Endometrium (tissue), 2 donors: ENCODE data around the gene NPAS3.

Experiments used
- FAIRE-seq: peaks from 2 replicates; lab custom pipeline; 2012; peaks lifted over from hg19 to GRCh38; lab: Jason Lieb, UNC
- donor health status: control.
- donor health status: control.

Gene NPAS3

DNA sequence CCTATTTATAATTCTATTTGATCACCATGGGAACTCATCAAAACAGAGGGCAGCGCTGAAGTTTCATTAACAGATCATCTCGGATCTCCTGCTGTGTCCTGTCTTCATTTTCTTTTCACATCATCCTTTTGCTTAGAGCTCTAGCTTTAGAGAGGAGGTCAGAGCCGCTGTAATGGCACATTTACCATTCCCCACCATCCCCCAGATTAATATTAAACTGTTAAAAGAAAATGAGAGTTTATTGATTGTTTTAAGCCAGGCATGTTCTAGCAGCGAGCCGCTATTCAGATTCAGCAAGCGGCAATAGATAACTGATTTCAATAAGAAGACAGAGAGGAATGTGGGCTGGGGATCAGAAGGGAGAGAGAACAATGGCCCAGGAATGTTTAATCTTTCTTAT lies 703.4 kb downstream of the NPAS3 start:
- no peak for FAIRE-seq

DNA sequence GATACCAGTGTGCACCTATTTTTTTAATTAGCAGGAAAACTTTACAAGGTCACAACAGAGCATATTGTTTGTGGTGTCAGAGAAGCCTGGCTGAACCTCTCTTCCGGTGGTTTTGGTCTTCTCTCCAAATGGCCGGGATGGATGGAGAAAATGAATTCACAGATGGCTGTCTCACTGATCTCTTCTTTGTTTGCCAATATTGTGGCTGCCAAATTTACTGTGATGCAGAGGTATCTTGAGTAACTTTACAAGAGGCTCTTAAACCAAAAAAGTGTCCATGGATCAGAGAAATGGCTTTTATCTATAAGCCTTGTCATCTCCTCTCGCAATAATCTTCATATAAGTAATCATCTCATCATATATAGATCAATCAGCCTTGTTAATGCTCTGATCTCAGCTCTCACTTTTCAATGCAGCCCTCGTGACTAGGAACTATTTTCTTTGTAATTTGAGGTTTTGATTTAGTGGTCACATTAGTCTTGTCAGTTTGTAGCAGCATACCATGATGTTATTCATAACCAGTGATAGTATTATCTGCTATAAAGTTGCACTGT lies 704.1 kb downstream of the NPAS3 start:
- FAIRE-seq = no peak

GRCh38 chr14:33643426-33644181 lies 704.9 kb downstream of the NPAS3 start:
- FAIRE-seq = no peak

- no peak for FAIRE-seq
Observed at GRCh38 chr14:33646692-33647260, 708.1 kb downstream of the NPAS3 start.

DNA sequence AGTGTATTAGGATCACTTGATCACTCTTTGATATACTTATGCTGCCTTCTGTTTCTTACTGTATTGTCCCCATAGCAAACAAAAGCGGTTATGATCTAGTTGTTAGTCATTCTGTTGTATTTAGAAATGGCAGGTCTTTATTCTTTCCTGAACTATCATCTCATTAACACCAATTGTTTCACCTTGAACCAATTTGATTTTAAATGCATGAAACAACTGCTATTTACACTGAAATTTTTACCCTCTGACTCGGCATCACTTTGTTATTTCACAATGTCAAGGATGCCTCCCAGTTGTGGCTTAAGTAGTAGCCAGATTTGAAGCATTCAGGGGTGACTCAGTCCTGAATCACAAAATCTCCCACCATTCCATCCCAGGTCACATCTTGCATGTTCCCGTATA lies 708.7 kb downstream of the NPAS3 start:
- FAIRE-seq = no peak

DNA sequence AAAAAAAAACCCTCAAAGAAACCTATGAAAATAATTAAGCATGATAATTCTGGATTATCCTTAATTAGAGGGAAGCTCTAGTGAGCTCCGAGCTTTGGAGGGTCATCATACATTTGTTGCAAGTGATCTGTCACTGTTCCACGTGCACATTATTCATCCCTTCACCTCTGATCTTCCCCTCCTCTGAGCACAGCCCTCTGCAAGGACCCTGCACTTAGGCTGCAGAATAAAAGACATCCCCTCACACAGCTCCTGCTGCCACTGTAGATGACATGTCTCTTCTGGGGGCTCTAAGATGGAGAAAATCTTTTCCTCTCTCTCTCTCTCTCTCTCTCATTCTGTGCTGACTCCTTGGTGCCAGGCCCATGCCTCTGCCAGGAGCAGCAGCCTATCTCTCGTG lies 711.8 kb downstream of the NPAS3 start:
- no peak for FAIRE-seq

DNA sequence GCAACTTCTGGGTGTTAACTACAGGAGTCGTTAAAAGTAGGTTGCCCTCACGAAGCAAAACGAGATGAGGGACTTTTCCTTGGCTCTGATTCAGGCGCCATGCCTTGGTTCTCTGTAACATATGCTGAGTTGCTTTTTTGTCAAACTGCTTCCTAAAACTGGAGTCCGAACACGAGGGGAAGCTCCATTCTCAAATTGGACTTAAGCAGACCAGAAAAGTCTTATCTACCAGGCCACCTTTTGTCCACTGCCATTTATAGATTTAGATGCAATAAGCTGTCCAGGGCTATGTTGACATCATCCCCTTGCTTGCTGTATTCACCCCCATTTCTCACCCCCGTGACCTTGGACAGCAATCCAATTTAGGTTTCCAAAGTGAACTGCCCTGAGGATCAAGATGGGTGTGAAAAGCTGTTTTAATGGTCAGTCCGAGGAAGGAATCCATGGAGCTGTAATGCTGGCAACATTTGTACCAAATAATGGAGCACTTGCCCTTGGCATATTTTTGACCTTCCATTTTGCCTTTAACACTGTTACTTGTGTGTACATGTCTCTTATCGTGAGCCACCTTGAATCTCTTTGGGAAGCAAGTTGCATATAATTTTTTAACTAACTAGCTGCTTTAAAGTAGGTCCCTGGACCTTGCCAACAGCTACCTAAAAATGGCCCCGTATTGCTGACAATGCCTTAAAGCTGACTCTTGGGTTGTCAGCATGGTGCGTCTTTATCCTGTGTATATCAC lies 714.1 kb downstream of the NPAS3 start:
- FAIRE-seq = no peak

- FAIRE-seq = no peak
Observed at GRCh38 chr14:33653308-33653695, 714.6 kb downstream of the NPAS3 start.

- FAIRE-seq = no peak
Observed at GRCh38 chr14:33655421-33655820, 716.7 kb downstream of the NPAS3 start.

DNA sequence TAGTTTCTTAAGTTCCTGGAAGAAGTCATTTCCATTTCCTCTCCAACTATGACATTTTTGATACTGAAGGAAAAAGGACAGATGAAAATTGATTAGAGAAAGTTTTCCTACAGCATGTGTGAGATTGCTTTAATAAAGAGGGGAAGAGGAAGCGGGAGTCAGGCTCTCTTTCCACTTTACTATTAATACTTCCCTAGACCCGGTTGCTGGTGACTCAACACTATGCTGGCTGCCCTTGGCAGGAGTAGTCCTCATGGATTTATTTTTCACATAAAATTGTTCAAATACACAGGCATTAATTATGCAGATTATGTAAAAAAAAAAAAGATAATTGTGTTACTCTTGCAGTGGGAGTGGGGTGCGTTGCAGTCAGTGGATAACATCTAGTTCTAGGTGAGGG lies 718.8 kb downstream of the NPAS3 start:
- no peak for FAIRE-seq

GRCh38 chr14:33660248-33660647 lies 721.6 kb downstream of the NPAS3 start:
- FAIRE-seq = no peak

GRCh38 chr14:33661101-33661500 lies 722.4 kb downstream of the NPAS3 start:
- no peak for FAIRE-seq

DNA sequence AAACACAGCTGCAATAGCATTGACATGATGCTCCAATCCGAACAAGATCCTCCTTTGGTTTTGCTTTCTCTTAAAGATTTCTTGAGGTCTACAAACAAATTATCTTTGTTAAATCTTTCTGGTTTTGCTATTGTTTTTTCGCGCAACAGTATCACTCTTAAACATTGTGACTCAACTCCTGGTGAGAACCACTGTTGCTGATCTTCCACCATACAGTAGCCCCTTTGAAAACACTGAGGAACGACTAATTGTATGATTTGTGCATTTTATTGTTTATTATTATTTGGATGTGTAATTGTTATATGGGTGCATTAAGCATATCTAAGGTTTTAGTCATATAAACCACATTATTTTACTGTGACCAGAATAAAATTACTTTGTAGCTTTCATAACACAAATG lies 729.4 kb downstream of the NPAS3 start:
- no peak for FAIRE-seq

- FAIRE-seq = no peak
Observed at GRCh38 chr14:33669111-33669510, 730.4 kb downstream of the NPAS3 start.

DNA sequence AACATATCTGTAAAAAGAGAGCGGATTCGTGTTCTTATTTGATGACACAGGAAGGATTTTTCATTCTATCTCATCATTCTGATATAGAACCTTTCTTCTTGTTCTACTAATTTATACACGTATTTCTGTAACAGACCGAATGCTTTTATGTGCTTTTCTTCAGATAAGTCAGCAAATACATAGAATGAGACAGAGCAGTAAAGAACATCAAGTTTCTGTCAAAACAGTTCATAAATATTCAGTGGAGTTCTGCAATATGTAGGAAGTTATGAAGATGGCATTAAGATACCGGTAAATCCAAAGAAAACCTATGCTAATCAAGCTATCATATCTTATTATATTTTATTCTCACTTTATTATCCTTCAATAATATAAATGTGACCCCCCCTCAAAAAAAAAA lies 731.6 kb downstream of the NPAS3 start:
- no peak for FAIRE-seq

GRCh38 chr14:33671556-33671955 lies 732.9 kb downstream of the NPAS3 start:
- no peak for FAIRE-seq

DNA sequence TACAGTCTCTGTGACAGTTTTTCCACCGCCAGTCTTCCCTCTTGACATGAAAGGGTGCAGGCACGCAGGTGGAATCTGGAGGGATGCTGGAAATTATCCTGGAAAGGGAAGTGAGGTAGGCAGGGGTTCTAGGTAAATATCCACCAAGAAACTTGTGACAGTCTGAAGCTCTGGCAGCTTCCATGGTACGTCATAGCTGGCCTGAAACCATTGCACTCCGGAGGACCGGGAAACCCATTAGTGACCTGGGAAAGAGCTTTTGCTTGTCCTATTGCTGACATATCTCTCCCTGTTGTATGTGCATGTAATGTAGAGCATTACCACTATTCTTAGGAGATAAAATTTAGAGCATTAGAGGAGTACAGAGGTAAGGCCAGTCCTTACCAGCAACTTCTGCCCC lies 736.2 kb downstream of the NPAS3 start:
- no peak for FAIRE-seq

- no peak for FAIRE-seq
Observed at GRCh38 chr14:33675415-33676130, 736.9 kb downstream of the NPAS3 start.

DNA sequence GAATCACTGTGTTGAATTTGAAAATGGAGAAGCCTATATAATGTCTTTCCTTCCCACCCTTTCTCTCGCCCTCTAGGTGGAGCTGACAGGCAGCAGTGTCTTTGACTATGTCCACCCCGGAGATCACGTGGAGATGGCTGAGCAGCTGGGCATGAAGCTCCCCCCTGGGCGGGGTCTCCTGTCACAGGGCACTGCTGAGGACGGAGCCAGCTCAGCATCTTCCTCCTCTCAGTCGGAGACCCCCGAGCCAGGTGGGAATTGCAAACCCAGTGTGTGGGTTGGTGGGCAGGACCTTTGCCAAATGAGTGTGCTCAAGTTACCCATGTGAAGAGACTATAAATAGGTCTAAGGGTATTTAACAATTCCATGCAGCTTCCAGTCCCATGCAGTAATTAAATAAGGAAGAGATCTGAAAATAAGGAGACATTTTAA lies 737.5 kb downstream of the NPAS3 start:
- no peak for FAIRE-seq

DNA sequence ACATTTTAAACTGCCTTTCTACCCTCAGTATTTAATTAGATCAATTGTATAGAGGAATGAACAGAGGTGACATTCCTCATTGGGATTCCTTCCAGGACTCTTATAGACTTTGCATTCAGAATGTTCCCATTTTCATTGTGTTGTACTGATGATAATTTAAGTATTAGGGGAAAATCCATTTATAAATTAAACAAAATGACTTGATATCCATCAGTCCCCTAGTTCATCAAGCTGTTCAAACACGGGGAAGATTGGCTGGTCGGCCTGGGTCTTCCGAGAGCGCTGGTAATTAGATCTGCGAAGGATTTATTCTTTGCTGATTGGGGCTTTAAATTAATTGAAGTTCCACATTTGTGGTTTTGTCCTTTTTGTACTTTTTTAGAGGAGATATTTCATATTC lies 738.2 kb downstream of the NPAS3 start:
- FAIRE-seq = no peak

- no peak for FAIRE-seq
Observed at GRCh38 chr14:33678005-33678404, 739.3 kb downstream of the NPAS3 start.

GRCh38 chr14:33679025-33679424 lies 740.3 kb downstream of the NPAS3 start:
- FAIRE-seq = no peak
